ENCODE results near the gene GSTM4.

Gene GSTM4

GRCh38 chr1:109625176-109625575 is 30.7 kb upstream of the GSTM4 start:
- peak; percentile 6 for DNase-seq

- DNase-seq = no peak
Observed at GRCh38 chr1:109625601-109626560, 30.0 kb upstream of the GSTM4 start.

- no peak for DNase-seq
Observed at GRCh38 chr1:109626682-109627408, 29.1 kb upstream of the GSTM4 start.

- DNase-seq = no peak
Observed at GRCh38 chr1:109627692-109628399, 28.1 kb upstream of the GSTM4 start.

GRCh38 chr1:109628540-109629321 is 27.2 kb upstream of the GSTM4 start:
- no peak for DNase-seq

- DNase-seq = no peak
Observed at GRCh38 chr1:109629372-109630030, 26.4 kb upstream of the GSTM4 start.

GRCh38 chr1:109630081-109630897 is 25.6 kb upstream of the GSTM4 start:
- no peak for DNase-seq

- DNase-seq = no peak
Observed at GRCh38 chr1:109630898-109631512, 24.9 kb upstream of the GSTM4 start.

GRCh38 chr1:109631513-109632505 is 24.1 kb upstream of the GSTM4 start:
- DNase-seq = no peak

GRCh38 chr1:109632671-109633346 is 23.1 kb upstream of the GSTM4 start:
- DNase-seq = no peak

- DNase-seq = no peak
Observed at GRCh38 chr1:109634292-109634691, 21.6 kb upstream of the GSTM4 start.

- DNase-seq = no peak
Observed at GRCh38 chr1:109634771-109635750, 20.8 kb upstream of the GSTM4 start.

GRCh38 chr1:109635862-109636200 is 20.1 kb upstream of the GSTM4 start:
- no peak for DNase-seq

GRCh38 chr1:109636201-109636952 is 19.5 kb upstream of the GSTM4 start:
- DNase-seq = no peak

- DNase-seq = no peak
Observed at GRCh38 chr1:109637446-109637845, 18.5 kb upstream of the GSTM4 start.

- no peak for DNase-seq
Observed at GRCh38 chr1:109639063-109639840, 16.6 kb upstream of the GSTM4 start.

All from 8988T (cell line).